HepG2 (cell line): Measurements from ENCODE around the gene INPP1. TPM values are rescaled to one million over a fixed set of nuclear protein-coding genes. Genes with fewer than 3 reads are reported as not detected.

Experiments
- ADNP ChIP-seq: sonication (generic); formaldehyde crosslinking; IDR thresholded peaks from 2 replicates; pipeline ENCODE4 v1.4.0; 2020; ENCODE audit warnings: missing genetic modification reagents
- CHD4 ChIP-seq: fragments of 200-600 bp; sonication (generic); IDR thresholded peaks from 2 replicates; pipeline ENCODE4 v1.7.0; 2017; ENCODE audit warnings: mild to moderate bottlenecking, low read length, borderline replicate concordance
- ETV5 ChIP-seq: IDR thresholded peaks from 2 replicates; pipeline ENCODE4 v1.6.1; 2018; ENCODE audit warnings: missing biosample characterization, missing genetic modification reagents, inconsistent platforms, borderline replicate concordance
- IKZF1 ChIP-seq: fragments of 450-650 bp; IDR thresholded peaks from 2 replicates; pipeline ENCODE4 v1.7.1; 2016
- RARA ChIP-seq: IDR thresholded peaks from 2 replicates; pipeline ENCODE4 v1.6.1; 2016; ENCODE audit warnings: missing genetic modification reagents, missing compliant biosample characterization
- TP53 ChIP-seq: sonication (generic); formaldehyde crosslinking; conservative IDR thresholded peaks from 2 replicates; pipeline ENCODE4 v1.4.0; 2020; ENCODE audit warnings: missing genetic modification reagents
- TRIM24 ChIP-seq: sonication (generic); formaldehyde crosslinking; IDR thresholded peaks from 2 replicates; pipeline ENCODE4 v1.8.0; 2022; ENCODE audit warnings: mild to moderate bottlenecking, missing genetic modification reagents
- U2AF1 ChIP-seq: fragments of 200-400 bp; formaldehyde crosslinking; optimal IDR thresholded peaks from 2 replicates; pipeline ENCODE3; 2017; ENCODE audit warnings: mild to moderate bottlenecking, low read depth, low read length
- ZNF382 ChIP-seq: sonication (generic); formaldehyde crosslinking; IDR thresholded peaks from 2 replicates; pipeline ENCODE4 v1.5.0; 2020; ENCODE audit warnings: missing genetic modification reagents, mild to moderate bottlenecking, borderline replicate concordance
- ZNF441 ChIP-seq: sonication (generic); formaldehyde crosslinking; IDR thresholded peaks from 2 replicates; pipeline ENCODE4 v1.7.0; 2021; ENCODE audit warnings: missing genetic modification reagents, borderline replicate concordance
- ZNF512B ChIP-seq: sonication (generic); formaldehyde crosslinking; IDR thresholded peaks from 2 replicates; pipeline ENCODE4 v1.5.1; 2020; ENCODE audit warnings: missing genetic modification reagents, mild to moderate bottlenecking, borderline replicate concordance
- ZSCAN30 ChIP-seq: sonication (generic); formaldehyde crosslinking; IDR thresholded peaks from 2 replicates; pipeline ENCODE4 v1.5.0; 2020; ENCODE audit warnings: mild to moderate bottlenecking, missing genetic modification reagents
- polyA plus RNA-seq, 8 experiments: library from polyadenylated mRNA; depleted of rRNA in 3 of 8; stranded (reverse) in 7 of 8; unstranded in 1 of 8; fragments of >200 nt; fragmentation: Illumina TruSeq in 4 of 8; extraction: Trizol in 4 of 8; gene quantifications; 2 replicates each; pipeline versions ENCODE4 v1.2.1 to v1.2.3, GENCODE V29; 2011 to 2016; ENCODE audit warnings: low read depth in 4 of 8, missing spikeins in 1 of 8, mixed read lengths in 1 of 8; ENCODE audit not compliant: insufficient read depth in 1 of 8
- total RNA-seq, 5 experiments: library from RNA; depleted of rRNA; stranded (reverse); fragments of >200 nt; fragmentation: Illumina TruSeq; extraction: Trizol; gene quantifications; 2 replicates each; pipeline ENCODE4 v1.2.3, GENCODE V29; 2016; ENCODE audit warnings: low read depth in 1 of 5
- TF ChIP-seq, protein P1 (sequence below): sonication (generic); formaldehyde crosslinking; IDR thresholded peaks from 2 replicates; pipeline ENCODE4 v1.4.0; 2020; ENCODE audit warnings: missing genetic modification reagents
- TF ChIP-seq, protein P2 (sequence below): sonication (generic); formaldehyde crosslinking; IDR thresholded peaks from 2 replicates; pipeline ENCODE4 v1.4.0; 2020; ENCODE audit warnings: missing genetic modification reagents; ENCODE audit errors: not compliant biosample characterization
- TF ChIP-seq, protein P3 (sequence below), 2 experiments: fragments of 450-650 bp in 1 of 2; sonication (generic) in 1 of 2; formaldehyde crosslinking in 1 of 2; IDR thresholded peaks; 2 replicates each; pipeline versions ENCODE4 v1.6.1 to v1.8.0; 2016 to 2022; ENCODE audit warnings: antibody characterized with exemption in 1 of 2, mild to moderate bottlenecking in 1 of 2, missing genetic modification reagents in 1 of 2

The INPP1 gene
- total and polyA plus RNA-seq, 2 of the 13 experiments (the other 11 are each of a cell fraction or from before 2014, with no cell fraction given): 10.0 to 13.3 TPM

DNA sequence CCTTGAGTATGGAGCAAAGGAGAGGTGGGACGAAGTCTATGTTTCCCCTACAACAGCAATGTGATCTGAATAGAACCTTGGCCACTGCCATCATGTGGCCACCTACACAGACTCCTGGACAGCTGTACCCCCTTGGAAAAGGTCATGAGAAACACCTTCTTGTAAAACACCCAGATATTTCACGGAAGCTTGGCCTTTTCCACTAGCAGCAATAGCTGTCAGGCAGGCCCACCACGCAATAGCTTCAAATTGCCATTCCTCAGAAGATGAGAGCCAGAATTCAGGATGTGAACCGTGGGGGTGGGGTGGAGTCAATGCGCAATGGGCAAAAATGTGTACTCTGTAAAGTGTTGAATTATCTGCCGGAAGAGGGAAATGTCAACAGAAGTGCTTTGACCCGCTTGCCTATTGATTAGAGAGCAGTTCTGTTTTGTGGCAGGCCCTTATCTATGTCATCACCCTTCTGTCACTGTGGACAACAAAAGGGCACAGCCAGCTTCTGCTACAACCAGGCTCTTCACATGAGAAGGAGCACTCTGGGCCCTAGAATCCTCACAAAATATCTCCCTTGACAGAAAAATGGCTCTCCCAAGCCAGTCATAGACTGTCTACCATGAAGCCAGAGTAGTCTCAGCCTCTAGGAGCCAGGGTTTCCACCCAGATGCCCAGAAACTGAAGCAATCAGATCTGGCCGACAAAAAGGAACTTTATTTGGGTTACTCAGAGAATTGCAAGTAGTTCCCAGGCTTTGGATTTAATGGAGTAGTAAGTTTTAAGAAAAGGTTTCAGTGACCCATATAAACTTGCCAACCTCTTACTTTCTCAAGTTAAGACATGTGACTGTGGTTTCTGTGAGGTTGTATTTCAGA lies 9.5 kb downstream of the INPP1 start (continued):
- TF ChIP-seq CHD4 (peak; percentile 45; the same call in 1 of the 2 replicates), ZSCAN30 (peak; percentile 69; the same call in 1 of the 2 replicates), ETV5 (CRISPR knock-in tag) (peak; percentile 99), ZNF441 (CRISPR knock-in tag) (no peak; the same call in 1 of the 2 replicates), U2AF1 (no peak), ADNP (0 out of 2 replicates have a peak, but pooled peaks have one; percentile 15), TP53 (CRISPR knock-in tag) (no peak), TRIM24 (no peak), ZNF382 (CRISPR knock-in tag) (no peak), RARA (CRISPR knock-in tag) (peak; percentile 95), ZNF512B (peak; percentile 42; the same call in 1 of the 2 replicates), IKZF1 (no peak)
- TF ChIP-seq, protein P1, sequence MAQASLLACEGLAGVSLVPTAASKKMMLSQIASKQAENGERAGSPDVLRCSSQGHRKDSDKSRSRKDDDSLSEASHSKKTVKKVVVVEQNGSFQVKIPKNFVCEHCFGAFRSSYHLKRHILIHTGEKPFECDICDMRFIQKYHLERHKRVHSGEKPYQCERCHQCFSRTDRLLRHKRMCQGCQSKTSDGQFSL: 0 out of 2 replicates have a peak, but pooled peaks have one; percentile 28
- TF ChIP-seq, protein P2, sequence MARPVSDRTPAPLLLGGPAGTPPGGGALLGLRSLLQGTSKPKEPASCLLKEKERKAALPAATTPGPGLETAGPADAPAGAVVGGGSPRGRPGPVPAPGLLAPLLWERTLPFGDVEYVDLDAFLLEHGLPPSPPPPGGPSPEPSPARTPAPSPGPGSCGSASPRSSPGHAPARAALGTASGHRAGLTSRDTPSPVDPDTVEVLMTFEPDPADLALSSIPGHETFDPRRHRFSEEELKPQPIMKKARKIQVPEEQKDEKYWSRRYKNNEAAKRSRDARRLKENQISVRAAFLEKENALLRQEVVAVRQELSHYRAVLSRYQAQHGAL (CRISPR knock-in tag): no peak
- TF ChIP-seq, protein P3, sequence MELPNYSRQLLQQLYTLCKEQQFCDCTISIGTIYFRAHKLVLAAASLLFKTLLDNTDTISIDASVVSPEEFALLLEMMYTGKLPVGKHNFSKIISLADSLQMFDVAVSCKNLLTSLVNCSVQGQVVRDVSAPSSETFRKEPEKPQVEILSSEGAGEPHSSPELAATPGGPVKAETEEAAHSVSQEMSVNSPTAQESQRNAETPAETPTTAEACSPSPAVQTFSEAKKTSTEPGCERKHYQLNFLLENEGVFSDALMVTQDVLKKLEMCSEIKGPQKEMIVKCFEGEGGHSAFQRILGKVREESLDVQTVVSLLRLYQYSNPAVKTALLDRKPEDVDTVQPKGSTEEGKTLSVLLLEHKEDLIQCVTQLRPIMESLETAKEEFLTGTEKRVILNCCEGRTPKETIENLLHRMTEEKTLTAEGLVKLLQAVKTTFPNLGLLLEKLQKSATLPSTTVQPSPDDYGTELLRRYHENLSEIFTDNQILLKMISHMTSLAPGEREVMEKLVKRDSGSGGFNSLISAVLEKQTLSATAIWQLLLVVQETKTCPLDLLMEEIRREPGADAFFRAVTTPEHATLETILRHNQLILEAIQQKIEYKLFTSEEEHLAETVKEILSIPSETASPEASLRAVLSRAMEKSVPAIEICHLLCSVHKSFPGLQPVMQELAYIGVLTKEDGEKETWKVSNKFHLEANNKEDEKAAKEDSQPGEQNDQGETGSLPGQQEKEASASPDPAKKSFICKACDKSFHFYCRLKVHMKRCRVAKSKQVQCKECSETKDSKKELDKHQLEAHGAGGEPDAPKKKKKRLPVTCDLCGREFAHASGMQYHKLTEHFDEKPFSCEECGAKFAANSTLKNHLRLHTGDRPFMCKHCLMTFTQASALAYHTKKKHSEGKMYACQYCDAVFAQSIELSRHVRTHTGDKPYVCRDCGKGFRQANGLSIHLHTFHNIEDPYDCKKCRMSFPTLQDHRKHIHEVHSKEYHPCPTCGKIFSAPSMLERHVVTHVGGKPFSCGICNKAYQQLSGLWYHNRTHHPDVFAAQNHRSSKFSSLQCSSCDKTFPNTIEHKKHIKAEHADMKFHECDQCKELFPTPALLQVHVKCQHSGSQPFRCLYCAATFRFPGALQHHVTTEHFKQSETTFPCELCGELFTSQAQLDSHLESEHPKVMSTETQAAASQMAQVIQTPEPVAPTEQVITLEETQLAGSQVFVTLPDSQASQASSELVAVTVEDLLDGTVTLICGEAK (IDR thresholded peaks at IDR 0.05): no peak
- TF ChIP-seq, protein P3 (CRISPR knock-in tag; IDR thresholded peaks at IDR 0.05): peak; percentile 95
